Testis (tissue), 3 donors: ENCODE results near the gene SEMA5A. TPM values are rescaled to one million over a fixed set of nuclear protein-coding genes. Genes with fewer than 3 reads are reported as not detected.
A peak's percentile ranks its signal among the peaks of the same experiment; 100 is the strongest.

ENCODE experiments used
- DNase-seq: peaks from one replicate; pipeline ENCODE4 v3.0.0-alpha.2; 2019
- H3K27ac ChIP-seq, 2 donors: fragments of 200-600 bp; sonication (generic); one replicate each; pipeline ENCODE4 v1.5.1; 2019
- H3K27me3 ChIP-seq: fragments of 200-600 bp; sonication (generic); one replicate; pipeline ENCODE4 v1.5.1; 2019
- H3K36me3 ChIP-seq: fragments of 200-600 bp; sonication (generic); one replicate; pipeline ENCODE4 v1.5.1; 2017; ENCODE audit warnings: low read depth; ENCODE audit errors: missing control alignments
- H3K4me1 ChIP-seq: fragments of 200-600 bp; sonication (generic); one replicate; pipeline ENCODE4 v1.5.1; 2019
- H3K4me3 ChIP-seq, 2 donors: fragments of 200-600 bp; sonication (generic); one replicate each; pipeline ENCODE4 v1.5.1; 2017 to 2019
- H3K9me3 ChIP-seq: fragments of 200-600 bp; sonication (generic); one replicate; pipeline ENCODE4 v1.5.1; 2017
- CTCF ChIP-seq, 3 experiments: fragments of 450-650 bp in 2 of 3; fragments of 200-600 bp in 1 of 3; sonication (generic) in 1 of 3; IDR thresholded peaks; one replicate each; pipeline ENCODE4 v1.5.1; 2016 to 2019; ENCODE audit warnings: antibody characterized with exemption in 3 of 3, mild to moderate bottlenecking in 2 of 3, moderate library complexity in 1 of 3
- POLR2A ChIP-seq: fragments of 450-650 bp; IDR thresholded peaks from one replicate; pipeline ENCODE4 v1.6.1; 2017; ENCODE audit warnings: antibody characterized with exemption, mild to moderate bottlenecking, moderate library complexity
- WGBS, 2 donors: methylation state at CpG; one replicate each; pipeline ENCODE4 v1.1.5; 2018; 5-methylcytosine and 5-hydroxymethylcytosine counted together
- intact Hi-C: fragments of 100-400 bp; cut with DNase I; formaldehyde crosslinking; loops from one replicate; pipeline ENCODE4 v1.15.1; 2023; ENCODE audit warnings: low total_unique reads
- polyA plus RNA-seq: library from polyadenylated mRNA; stranded (reverse); fragments of 350-450 nt; fragmentation: Illumina TruSeq; extraction: RNeasy Lipid Tissue Mini Kit (QIAGEN cat#74804); gene quantifications from one replicate; pipeline ENCODE4 v1.2.3, GENCODE V29; 2014; ENCODE audit warnings: low read depth, low replicate concordance; ENCODE audit not compliant: insufficient read depth
- total RNA-seq, 2 donors: library from RNA; depleted of rRNA; stranded (reverse); fragments of >200 nt; gene quantifications; one replicate each; pipeline ENCODE4 v1.2.3, GENCODE V29; 2016

Gene SEMA5A
- total and polyA plus RNA-seq, 3 donors from 2014 or later, result 3.4 to 12.8 (median 5.4) TPM

- intact Hi-C loops, result no loop called here
- Histone ChIP-seq H3K27ac (no peak overlapping the region), H3K36me3 (no peaks in the 10 kb centered on the region), H3K27me3 (no peaks in the 10 kb centered on the region), H3K4me3 (no peak overlapping the region), H3K9me3 (no peaks in the 10 kb centered on the region), H3K4me1 (no peaks in the 10 kb centered on the region)
- no peak for TF ChIP-seq CTCF (IDR thresholded peaks at IDR 0.05)
- no peak for TF ChIP-seq POLR2A
- WGBS, 2 donors, result 91 to 92% methylated on average over 4 of the region's 4 CpGs
- DNase-seq, result no peak
These were observed 6.0 kb upstream of the SEMA5A start for GRCh38 chr5:9551567-9552537.

- Histone ChIP-seq H3K4me3 (no peak overlapping the region), H3K27ac (no peak overlapping the region), H3K36me3 (no peaks in the 10 kb centered on the region), H3K4me1 (peaks cover 8% of the 10 kb centered on the region), H3K9me3 (no peaks in the 10 kb centered on the region), H3K27me3 (no peaks in the 10 kb centered on the region)
- intact Hi-C loops, result no loop called here
- TF ChIP-seq CTCF (IDR thresholded peaks at IDR 0.05) (no peak), POLR2A (no peak)
- no peak for DNase-seq
- WGBS, 2 donors, result 89 to 93% methylated on average over 5 of the region's 5 CpGs
These were observed 4.1 kb upstream of the SEMA5A start for GRCh38 chr5:9549941-9550340.

GRCh38 chr5:9547122-9547947 lies 1.5 kb upstream of the SEMA5A start:
- H3K27me3 ChIP-seq, result no peaks in the 10 kb centered on the region
- 22 to 28% methylated on average over 11 to 18 of the region's 18 CpGs for WGBS, 2 donors
- intact Hi-C loops, result no loop called here
- no peaks in the 10 kb centered on the region for H3K36me3 ChIP-seq
- peak overlapping the region; percentile 57 to 70 for H3K4me3 ChIP-seq
- no peaks in the 10 kb centered on the region for H3K9me3 ChIP-seq
- peaks cover 8% of the 10 kb centered on the region for H3K4me1 ChIP-seq
- no peak for DNase-seq
- H3K27ac ChIP-seq, result peak overlapping the region in 1 of 2 donors; percentile 81
- TF ChIP-seq POLR2A (no peak), CTCF (IDR thresholded peaks at IDR 0.05) (no peak)

GRCh38 chr5:9545136-9545991 lies 511 bp downstream of the SEMA5A start:
- peak overlapping the region; percentile 40 to 47 for H3K27ac ChIP-seq
- no peaks in the 10 kb centered on the region for H3K27me3 ChIP-seq
- H3K9me3 ChIP-seq, result no peaks in the 10 kb centered on the region
- H3K4me3 ChIP-seq, result peak overlapping the region; percentile 57 to 70
- 1 to 7% methylated on average over 6 to 59 of the region's 82 CpGs for WGBS, 2 donors
- DNase-seq, result peak; percentile 19
- intact Hi-C loops, result no loop called here
- TF ChIP-seq CTCF (IDR thresholded peaks at IDR 0.05) (no peak), POLR2A (no peak)
- peaks cover 8% of the 10 kb centered on the region for H3K4me1 ChIP-seq
- no peaks in the 10 kb centered on the region for H3K36me3 ChIP-seq
